GM15510 (cell line): ENCODE measurements around the gene PHYHIPL.

Source experiments
- POLR2A ChIP-seq: IDR thresholded peaks from 3 replicates; pipeline ENCODE4 v1.6.1; 2011; ENCODE audit warnings: borderline replicate concordance; ENCODE audit not compliant: insufficient read length; ENCODE audit errors: extremely low read depth

PHYHIPL gene

GRCh38 chr10:59289853-59290252 lies 113.4 kb downstream of the PHYHIPL start:
- no peak for TF ChIP-seq POLR2A

GRCh38 chr10:59290448-59290847 lies 114.0 kb downstream of the PHYHIPL start:
- no peak for TF ChIP-seq POLR2A
